A549 (cell line): ENCODE results near the gene ANTKMT.

Source experiments
- CEBPB ChIP-seq, 2 experiments: fragments of >200 bp in 1 of 2; sonication (Bioruptor Twin) in 1 of 2; formaldehyde crosslinking in 1 of 2; IDR thresholded peaks; 2 replicates each; pipeline ENCODE4 v1.6.1; 2012 to 2016
- CTCF ChIP-seq: fragments of >200 bp; sonication (Bioruptor Twin); formaldehyde crosslinking; IDR thresholded peaks from 3 replicates; pipeline ENCODE4 v1.5.1; 2016
- EP300 ChIP-seq, 2 experiments: fragments of >200 bp; sonication (Bioruptor Twin); formaldehyde crosslinking; IDR thresholded peaks; 2 replicates in 1 of 2; 3 replicates in 1 of 2; pipeline ENCODE4 v1.6.1; 2016 to 2017
- MAZ ChIP-seq: fragments of 150-350 bp; IDR thresholded peaks from 2 replicates; pipeline ENCODE4 v1.6.1; 2014; ENCODE audit warnings: antibody characterized with exemption, low read depth, low read length, borderline replicate concordance
- PBX3 ChIP-seq: IDR thresholded peaks from 2 replicates; pipeline ENCODE4 v1.6.1; 2012
- RAD21 ChIP-seq, 2 experiments: fragments of >200 bp in 1 of 2; sonication (Bioruptor Twin) in 1 of 2; formaldehyde crosslinking in 1 of 2; IDR thresholded peaks in 1 of 2; conservative IDR thresholded peaks in 1 of 2; 2 replicates in 1 of 2; 3 replicates in 1 of 2; pipeline ENCODE4 v1.6.1; 2012 to 2018; ENCODE audit warnings: inconsistent platforms in 1 of 2

GRCh38 chr16:736936-737481, 16.1 kb downstream of the ANTKMT start:
- no peak for TF ChIP-seq EP300 (IDR thresholded peaks at IDR 0.05)
- TF ChIP-seq CTCF = no peak
- TF ChIP-seq PBX3 = no peak
- TF ChIP-seq RAD21 (conservative IDR thresholded peaks at IDR 0.05 in 1 of 2, IDR thresholded peaks at IDR 0.05 in 1 of 2) = no peak
- no peak for TF ChIP-seq CEBPB (IDR thresholded peaks at IDR 0.05)
- no peak for TF ChIP-seq MAZ
